Stimulated activated CD8-positive, alpha-beta memory T cell treated with anti-CD3 and anti-CD28 coated beads, Interleukin-4, amount 100 ng/mL, for 4 hours (primary cell): ENCODE results near the gene PTRHD1.
"Not testable (repeated sequence)": the region's sequence is repeated elsewhere in the genome, so short reads cannot be mapped to it uniquely, and the experiment has no call there.

ENCODE experiments used
- DNase-seq, 2 donors: peaks; one replicate each; pipeline ENCODE4 v3.0.0-alpha.2; 2020; ENCODE audit warnings: low read depth in 2 of 2, low spot score in 1 of 2

PTRHD1 gene

GRCh38 chr2:24813691-24814137 lies 20.5 kb upstream of the PTRHD1 start:
- no peak for DNase-seq

GRCh38 chr2:24809316-24810007 lies 16.3 kb upstream of the PTRHD1 start:
- DNase-seq: no peak

GRCh38 chr2:24806661-24807036 lies 13.5 kb upstream of the PTRHD1 start:
- no peak for DNase-seq

GRCh38 chr2:24805811-24806660 lies 12.8 kb upstream of the PTRHD1 start:
- not testable (repeated sequence) for DNase-seq

GRCh38 chr2:24800487-24800886 lies 7.3 kb upstream of the PTRHD1 start:
- not testable (repeated sequence) for DNase-seq

- DNase-seq: no peak
These were observed 4.5 kb upstream of the PTRHD1 start for GRCh38 chr2:24797644-24798043.

- no peak for DNase-seq
These were observed 707 bp upstream of the PTRHD1 start for GRCh38 chr2:24793761-24794435.

- no peak for DNase-seq
These were observed 683 bp downstream of the PTRHD1 start for GRCh38 chr2:24792542-24792873.

GRCh38 chr2:24791452-24791851 lies 1.7 kb downstream of the PTRHD1 start:
- no peak for DNase-seq

GRCh38 chr2:24788816-24789215 lies 4.4 kb downstream of the PTRHD1 start:
- no peak for DNase-seq

GRCh38 chr2:24787532-24787931 lies 5.7 kb downstream of the PTRHD1 start:
- no peak for DNase-seq

GRCh38 chr2:24785671-24786321 lies 7.4 kb downstream of the PTRHD1 start:
- no peak for DNase-seq

- DNase-seq: no peak
These were observed 9.6 kb downstream of the PTRHD1 start for GRCh38 chr2:24783641-24784040.

- no peak for DNase-seq
These were observed 14.1 kb downstream of the PTRHD1 start for GRCh38 chr2:24779116-24779515.

GRCh38 chr2:24774373-24774772 lies 18.8 kb downstream of the PTRHD1 start:
- no peak for DNase-seq

GRCh38 chr2:24771764-24772586 lies 21.2 kb downstream of the PTRHD1 start:
- DNase-seq: no peak

GRCh38 chr2:24771061-24771460 lies 22.1 kb downstream of the PTRHD1 start:
- DNase-seq: no peak

- DNase-seq: no peak
These were observed 24.6 kb downstream of the PTRHD1 start for GRCh38 chr2:24768601-24769000.

- DNase-seq: no peak
These were observed 25.2 kb downstream of the PTRHD1 start for GRCh38 chr2:24768013-24768412.

- no peak for DNase-seq
These were observed 26.6 kb downstream of the PTRHD1 start for GRCh38 chr2:24766609-24767008.

GRCh38 chr2:24763843-24764242 lies 29.3 kb downstream of the PTRHD1 start:
- DNase-seq: no peak
